Measurements from ENCODE around the gene CTNNAL1.

DNA sequence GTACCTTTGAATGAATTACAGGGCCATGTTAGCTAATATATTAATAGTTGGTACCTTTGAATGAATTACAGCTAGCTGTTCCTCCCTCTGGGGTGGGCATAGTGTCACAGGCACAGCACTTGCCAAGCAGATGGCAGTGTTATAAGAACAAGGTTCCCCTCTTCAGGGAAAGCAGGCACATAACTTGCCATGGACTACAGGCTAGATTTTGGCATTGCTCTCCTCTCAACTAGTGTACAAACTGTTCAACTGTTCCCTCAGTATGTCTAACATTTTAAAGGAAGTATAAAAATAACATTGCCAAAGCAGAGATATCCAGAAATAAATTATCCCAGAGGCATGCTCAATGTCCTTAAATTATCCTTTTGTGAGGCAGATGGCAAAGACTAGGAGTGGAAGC is 45.4 kb downstream of the CTNNAL1 start:
- TF ChIP-seq ZNF175 (tag by site-specific recombination; IDR thresholded peaks at IDR 0.05) = no peak
- TF ChIP-seq, protein P1, sequence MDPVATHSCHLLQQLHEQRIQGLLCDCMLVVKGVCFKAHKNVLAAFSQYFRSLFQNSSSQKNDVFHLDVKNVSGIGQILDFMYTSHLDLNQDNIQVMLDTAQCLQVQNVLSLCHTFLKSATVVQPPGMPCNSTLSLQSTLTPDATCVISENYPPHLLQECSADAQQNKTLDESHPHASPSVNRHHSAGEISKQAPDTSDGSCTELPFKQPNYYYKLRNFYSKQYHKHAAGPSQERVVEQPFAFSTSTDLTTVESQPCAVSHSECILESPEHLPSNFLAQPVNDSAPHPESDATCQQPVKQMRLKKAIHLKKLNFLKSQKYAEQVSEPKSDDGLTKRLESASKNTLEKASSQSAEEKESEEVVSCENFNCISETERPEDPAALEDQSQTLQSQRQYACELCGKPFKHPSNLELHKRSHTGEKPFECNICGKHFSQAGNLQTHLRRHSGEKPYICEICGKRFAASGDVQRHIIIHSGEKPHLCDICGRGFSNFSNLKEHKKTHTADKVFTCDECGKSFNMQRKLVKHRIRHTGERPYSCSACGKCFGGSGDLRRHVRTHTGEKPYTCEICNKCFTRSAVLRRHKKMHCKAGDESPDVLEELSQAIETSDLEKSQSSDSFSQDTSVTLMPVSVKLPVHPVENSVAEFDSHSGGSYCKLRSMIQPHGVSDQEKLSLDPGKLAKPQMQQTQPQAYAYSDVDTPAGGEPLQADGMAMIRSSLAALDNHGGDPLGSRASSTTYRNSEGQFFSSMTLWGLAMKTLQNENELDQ (tag by site-specific recombination; IDR thresholded peaks at IDR 0.05; ENCODE audit: low read depth) = no peak
